ENCODE results near the gene DGKD.

- TF ChIP-seq, protein P1, sequence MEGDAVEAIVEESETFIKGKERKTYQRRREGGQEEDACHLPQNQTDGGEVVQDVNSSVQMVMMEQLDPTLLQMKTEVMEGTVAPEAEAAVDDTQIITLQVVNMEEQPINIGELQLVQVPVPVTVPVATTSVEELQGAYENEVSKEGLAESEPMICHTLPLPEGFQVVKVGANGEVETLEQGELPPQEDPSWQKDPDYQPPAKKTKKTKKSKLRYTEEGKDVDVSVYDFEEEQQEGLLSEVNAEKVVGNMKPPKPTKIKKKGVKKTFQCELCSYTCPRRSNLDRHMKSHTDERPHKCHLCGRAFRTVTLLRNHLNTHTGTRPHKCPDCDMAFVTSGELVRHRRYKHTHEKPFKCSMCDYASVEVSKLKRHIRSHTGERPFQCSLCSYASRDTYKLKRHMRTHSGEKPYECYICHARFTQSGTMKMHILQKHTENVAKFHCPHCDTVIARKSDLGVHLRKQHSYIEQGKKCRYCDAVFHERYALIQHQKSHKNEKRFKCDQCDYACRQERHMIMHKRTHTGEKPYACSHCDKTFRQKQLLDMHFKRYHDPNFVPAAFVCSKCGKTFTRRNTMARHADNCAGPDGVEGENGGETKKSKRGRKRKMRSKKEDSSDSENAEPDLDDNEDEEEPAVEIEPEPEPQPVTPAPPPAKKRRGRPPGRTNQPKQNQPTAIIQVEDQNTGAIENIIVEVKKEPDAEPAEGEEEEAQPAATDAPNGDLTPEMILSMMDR (IDR thresholded peaks at IDR 0.05; ENCODE audit: borderline replicate concordance, extremely low read depth, low read length, poor library complexity, severe bottlenecking) = no peak
- TF ChIP-seq EZH2 (IDR thresholded peaks at IDR 0.05; ENCODE audit: borderline replicate concordance, low read depth, low read length, severe bottlenecking) = no peak
These were observed 7.4 kb upstream of the DGKD start for GRCh38 chr2:233346930-233347329.
